Measurements from ENCODE around the gene CXCR6.

- TF ChIP-seq POLR2A (IDR thresholded peaks at IDR 0.05), result no peak
- TF ChIP-seq CTCF (IDR thresholded peaks at IDR 0.05), result no peak
- TF ChIP-seq POLR2AphosphoS5 (IDR thresholded peaks at IDR 0.05), result no peak
Measured at GRCh38 chr3:45952456-45952855, 9.2 kb downstream of the CXCR6 start.
